Karpas-422 (cell line): ENCODE results near the gene LAMB1. TPM values are rescaled to one million over a fixed set of nuclear protein-coding genes. Genes with fewer than 3 reads are reported as not detected.

Experiments
- DNase-seq: peaks from one replicate; pipeline ENCODE4 v3.0.0-alpha.2; 2015
- H2AFZ ChIP-seq: fragments of 200-600 bp; sonication (generic); 2 replicates; pipeline ENCODE4 v1.6.1; 2014; ENCODE audit warnings: antibody characterized with exemption, low read length, mixed read lengths
- H3K27ac ChIP-seq: fragments of 200-600 bp; sonication (generic); 2 replicates; pipeline ENCODE4 v1.5.1; 2014; ENCODE audit warnings: mild to moderate bottlenecking, low read length, moderate library complexity
- H3K27me3 ChIP-seq: fragments of 200-600 bp; sonication (generic); 2 replicates; pipeline ENCODE4 v1.6.1; 2014; ENCODE audit warnings: low read length, mixed read lengths
- H3K36me3 ChIP-seq: fragments of 200-600 bp; sonication (generic); 2 replicates; pipeline ENCODE4 v1.6.1; 2014; ENCODE audit warnings: low read length, mixed read lengths; ENCODE audit not compliant: insufficient read depth
- H3K4me1 ChIP-seq: fragments of 200-600 bp; sonication (generic); 2 replicates; pipeline ENCODE4 v1.6.1; 2014; ENCODE audit warnings: mild to moderate bottlenecking, low read length, mixed read lengths
- H3K4me2 ChIP-seq: fragments of 200-600 bp; sonication (generic); 2 replicates; pipeline ENCODE4 v1.6.1; 2014; ENCODE audit warnings: low read length, low read depth, mild to moderate bottlenecking; ENCODE audit not compliant: poor library complexity, severe bottlenecking
- H3K4me3 ChIP-seq: fragments of 200-600 bp; sonication (generic); 2 replicates; pipeline ENCODE4 v1.5.1; 2014; ENCODE audit warnings: mild to moderate bottlenecking, antibody characterized with exemption, low read length, mixed read lengths
- H3K79me2 ChIP-seq: fragments of 200-600 bp; sonication (generic); 2 replicates; pipeline ENCODE4 v1.6.1; 2014; ENCODE audit warnings: mild to moderate bottlenecking, low read length, mixed read lengths
- H3K9ac ChIP-seq: fragments of 200-600 bp; sonication (generic); 2 replicates; pipeline ENCODE4 v1.6.0; 2014; ENCODE audit warnings: low read length
- H3K9me2 ChIP-seq: fragments of 200-600 bp; sonication (generic), shearing (Covaris generic); replicated peaks from 2 replicates; pipeline ENCODE4 v1.6.0; 2014; ENCODE audit warnings: mild to moderate bottlenecking, low read length, moderate library complexity; ENCODE audit not compliant: insufficient read depth
- H3K9me3 ChIP-seq: fragments of 300-700, 200-600 bp; sonication (generic); 2 replicates; pipeline ENCODE4 v1.6.1; 2014; ENCODE audit warnings: low read length, mixed read lengths
- H4K20me1 ChIP-seq: fragments of 200-600 bp; sonication (generic); 2 replicates; pipeline ENCODE4 v1.6.1; 2014; ENCODE audit warnings: mild to moderate bottlenecking, antibody characterized with exemption, low read length, low read depth; ENCODE audit not compliant: insufficient read depth
- total RNA-seq: library from RNA; depleted of rRNA; stranded (reverse); fragments of >200 nt; shearing (Covaris generic); gene quantifications from 2 replicates; pipeline ENCODE4 v1.2.3, GENCODE V29; 2014; ENCODE audit warnings: low replicate concordance

The LAMB1 gene
- total RNA-seq, 1 experiment from 2014 or later: not detected

DNA sequence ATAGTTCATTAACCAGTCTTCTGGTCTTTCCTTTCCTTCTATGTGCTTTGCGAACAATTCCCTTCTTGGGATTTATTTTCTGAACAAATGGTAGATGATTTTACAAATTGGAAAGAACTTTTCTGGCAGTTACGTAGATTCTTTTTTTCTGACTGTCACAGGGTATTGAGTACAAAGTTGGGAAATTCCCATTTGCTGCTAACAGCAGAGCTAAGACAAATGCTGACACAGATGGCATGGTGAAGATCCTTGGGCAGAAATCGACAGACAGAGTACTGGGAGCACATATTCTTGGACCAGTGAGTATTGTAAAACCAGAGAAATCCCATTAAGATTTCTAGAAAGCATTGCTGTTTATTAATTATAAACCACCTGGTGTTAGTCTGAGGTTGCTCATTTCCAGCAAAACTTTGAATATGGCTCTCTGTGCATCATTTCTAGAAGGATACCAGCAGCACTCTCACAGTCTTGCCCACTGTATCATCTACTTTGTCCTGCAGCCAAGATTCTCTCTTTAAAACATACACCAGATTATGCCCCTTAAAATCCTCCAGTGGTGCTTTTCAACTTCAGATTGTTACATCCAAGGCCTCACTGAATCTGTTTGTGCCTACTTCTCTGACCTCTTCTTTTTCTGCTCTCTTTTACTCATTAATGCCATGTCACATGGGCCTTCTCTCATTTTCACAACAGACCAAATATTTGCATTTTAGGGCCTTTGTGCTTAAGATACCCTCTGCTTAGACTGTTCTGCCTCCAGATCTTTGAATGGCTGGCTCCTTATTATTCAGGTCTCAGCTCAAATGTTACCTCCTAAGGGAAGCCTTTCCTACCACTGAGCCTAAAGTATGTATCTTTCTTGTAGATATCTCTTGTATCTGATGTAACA, 85.0 kb downstream of the LAMB1 start:
- no peak for DNase-seq
- Histone ChIP-seq H3K79me2 (peaks cover 48% of the 10 kb centered on the region), H3K9me3 (no peaks in the 10 kb centered on the region), H3K27ac (no peak overlapping the region), H3K9ac (no peak overlapping the region), H3K9me2 (no peaks in the 10 kb centered on the region), H3K27me3 (no peaks in the 10 kb centered on the region), H3K4me2 (no peak overlapping the region), H3K4me3 (no peak overlapping the region), H3K36me3 (peaks cover 74% of the 10 kb centered on the region), H4K20me1 (no peaks in the 10 kb centered on the region), H2AFZ (no peak overlapping the region), H3K4me1 (peaks cover 11% of the 10 kb centered on the region)

GRCh38 chr7:107915541-107915940, 87.4 kb downstream of the LAMB1 start:
- H3K79me2 ChIP-seq: peaks cover 67% of the 10 kb centered on the region
- H2AFZ ChIP-seq: no peak overlapping the region
- H3K9me2 ChIP-seq: no peaks in the 10 kb centered on the region
- H3K27ac ChIP-seq: no peak overlapping the region
- no peak overlapping the region for H3K4me2 ChIP-seq
- no peaks in the 10 kb centered on the region for H4K20me1 ChIP-seq
- no peaks in the 10 kb centered on the region for H3K27me3 ChIP-seq
- H3K9me3 ChIP-seq: no peaks in the 10 kb centered on the region
- no peak overlapping the region for H3K4me3 ChIP-seq
- no peak overlapping the region for H3K9ac ChIP-seq
- H3K4me1 ChIP-seq: peaks cover 9% of the 10 kb centered on the region
- DNase-seq: no peak
- peaks cover 84% of the 10 kb centered on the region for H3K36me3 ChIP-seq

GRCh38 chr7:107914831-107915230, 88.1 kb downstream of the LAMB1 start:
- Histone ChIP-seq H3K4me1 (peaks cover 9% of the 10 kb centered on the region), H3K79me2 (peaks cover 66% of the 10 kb centered on the region), H3K9me2 (no peaks in the 10 kb centered on the region), H3K9ac (no peak overlapping the region), H3K9me3 (no peaks in the 10 kb centered on the region), H3K27ac (no peak overlapping the region), H3K4me3 (no peak overlapping the region), H2AFZ (no peak overlapping the region), H3K36me3 (peaks cover 84% of the 10 kb centered on the region), H3K4me2 (no peak overlapping the region), H4K20me1 (no peaks in the 10 kb centered on the region), H3K27me3 (no peaks in the 10 kb centered on the region)
- no peak for DNase-seq

- peaks cover 82% of the 10 kb centered on the region for H3K36me3 ChIP-seq
- H3K9me3 ChIP-seq: no peaks in the 10 kb centered on the region
- no peaks in the 10 kb centered on the region for H4K20me1 ChIP-seq
- H3K27ac ChIP-seq: no peak overlapping the region
- DNase-seq: no peak
- H3K4me2 ChIP-seq: no peak overlapping the region
- H3K9ac ChIP-seq: no peak overlapping the region
- H3K4me3 ChIP-seq: no peak overlapping the region
- H3K27me3 ChIP-seq: no peaks in the 10 kb centered on the region
- peaks cover 65% of the 10 kb centered on the region for H3K79me2 ChIP-seq
- H3K9me2 ChIP-seq: no peaks in the 10 kb centered on the region
- no peak overlapping the region for H2AFZ ChIP-seq
- H3K4me1 ChIP-seq: peaks cover 9% of the 10 kb centered on the region
Observed at GRCh38 chr7:107913851-107914250, 89.1 kb downstream of the LAMB1 start.

GRCh38 chr7:107911981-107912380, 91.0 kb downstream of the LAMB1 start:
- no peaks in the 10 kb centered on the region for H4K20me1 ChIP-seq
- peaks cover 68% of the 10 kb centered on the region for H3K79me2 ChIP-seq
- H3K9ac ChIP-seq: no peak overlapping the region
- H3K27me3 ChIP-seq: no peaks in the 10 kb centered on the region
- no peaks in the 10 kb centered on the region for H3K9me3 ChIP-seq
- H3K27ac ChIP-seq: no peak overlapping the region
- no peak for DNase-seq
- no peaks in the 10 kb centered on the region for H3K4me1 ChIP-seq
- H3K9me2 ChIP-seq: no peaks in the 10 kb centered on the region
- H2AFZ ChIP-seq: no peak overlapping the region
- peaks cover 81% of the 10 kb centered on the region for H3K36me3 ChIP-seq
- no peak overlapping the region for H3K4me2 ChIP-seq
- no peak overlapping the region for H3K4me3 ChIP-seq

DNA sequence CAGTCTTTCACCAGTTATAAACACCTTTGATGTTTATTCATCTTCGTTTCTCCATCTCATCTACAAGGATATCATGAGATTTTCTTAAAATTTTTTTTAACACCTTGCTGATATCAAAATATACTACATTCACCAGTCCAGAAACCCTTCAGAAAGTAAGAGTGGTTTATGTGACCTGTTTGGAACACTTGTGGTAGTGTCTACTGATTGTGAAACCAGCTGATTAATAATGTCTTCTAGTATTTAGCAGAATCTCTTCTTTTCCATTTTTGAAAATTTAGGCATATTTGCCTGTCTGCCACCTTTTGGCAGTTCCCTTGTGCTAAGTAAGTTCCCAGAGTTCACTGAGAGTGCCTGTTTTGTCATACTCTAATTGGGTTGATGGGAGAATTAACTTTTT, 93.5 kb downstream of the LAMB1 start:
- no peaks in the 10 kb centered on the region for H3K9me3 ChIP-seq

GRCh38 chr7:107907790-107908189, 95.2 kb downstream of the LAMB1 start:
- H3K27ac ChIP-seq: no peak overlapping the region
- DNase-seq: no peak
- no peak overlapping the region for H3K4me3 ChIP-seq
- H3K9me3 ChIP-seq: no peaks in the 10 kb centered on the region
- H4K20me1 ChIP-seq: no peaks in the 10 kb centered on the region
- H3K79me2 ChIP-seq: peaks cover 71% of the 10 kb centered on the region
- no peaks in the 10 kb centered on the region for H3K27me3 ChIP-seq
- no peaks in the 10 kb centered on the region for H3K9me2 ChIP-seq
- no peak overlapping the region for H3K4me2 ChIP-seq
- H3K4me1 ChIP-seq: no peaks in the 10 kb centered on the region
- no peak overlapping the region for H3K9ac ChIP-seq
- H2AFZ ChIP-seq: no peak overlapping the region
- peaks cover 92% of the 10 kb centered on the region for H3K36me3 ChIP-seq

More for the DNA sequence above, 93.5 kb downstream of the LAMB1 start:
- H3K9ac ChIP-seq: no peak overlapping the region
- no peak overlapping the region for H2AFZ ChIP-seq
- no peak overlapping the region for H3K27ac ChIP-seq
- peaks cover 75% of the 10 kb centered on the region for H3K79me2 ChIP-seq
- H3K9me2 ChIP-seq: no peaks in the 10 kb centered on the region
- H4K20me1 ChIP-seq: no peaks in the 10 kb centered on the region
- no peak for DNase-seq
- H3K36me3 ChIP-seq: peaks cover 89% of the 10 kb centered on the region
- H3K27me3 ChIP-seq: no peaks in the 10 kb centered on the region
- H3K4me2 ChIP-seq: no peak overlapping the region
- no peak overlapping the region for H3K4me3 ChIP-seq
- no peaks in the 10 kb centered on the region for H3K4me1 ChIP-seq

GRCh38 chr7:107902381-107902780, 100.6 kb downstream of the LAMB1 start:
- no peak overlapping the region for H3K4me2 ChIP-seq
- no peak overlapping the region for H3K9ac ChIP-seq
- no peaks in the 10 kb centered on the region for H3K9me2 ChIP-seq
- no peak overlapping the region for H3K27ac ChIP-seq
- H2AFZ ChIP-seq: no peak overlapping the region
- H3K36me3 ChIP-seq: peaks cover 66% of the 10 kb centered on the region
- no peak overlapping the region for H3K4me3 ChIP-seq
- H3K27me3 ChIP-seq: no peaks in the 10 kb centered on the region
- no peak for DNase-seq
- peaks cover 10% of the 10 kb centered on the region for H3K4me1 ChIP-seq
- peaks cover 87% of the 10 kb centered on the region for H3K79me2 ChIP-seq
- peaks cover 13% of the 10 kb centered on the region; the same call in 1 of the 2 replicates for H4K20me1 ChIP-seq
- no peaks in the 10 kb centered on the region for H3K9me3 ChIP-seq
